OCI-LY7 (cell line): ENCODE results near the gene FAM200B. TPM values are rescaled to one million over a fixed set of nuclear protein-coding genes. Genes with fewer than 3 reads are reported as not detected.

Experiments
- BruUV-seq: library from RNA; stranded (reverse); fragments of 400-500 nt; replicated peaks from 2 replicates; lab custom pipeline; 2021; lab: Mats Ljungman, UMichigan
- CTCF ChIA-PET: fragments of 300-600 bp; sonication (Branson Sonifier 250); formaldehyde crosslinking; loops from one replicate; lab custom pipeline; 2022; ENCODE audit warnings: antibody characterized with exemption; ENCODE audit not compliant: unreplicated experiment; lab: Charles Lee
- POLR2A ChIA-PET: fragments of 300-600 bp; sonication (Branson Sonifier 250); formaldehyde crosslinking; loops from one replicate; lab custom pipeline; 2022; ENCODE audit warnings: antibody characterized with exemption; lab: Charles Lee
- DNase-seq: peaks from one replicate; pipeline ENCODE4 v3.0.0-alpha.2; 2015; ENCODE audit warnings: low spot score
- H2AFZ ChIP-seq: fragments of 200-600 bp; sonication (generic), shearing (Covaris generic); 2 replicates; pipeline ENCODE4 v1.6.1; 2014; ENCODE audit warnings: mild to moderate bottlenecking, antibody characterized with exemption, low read length, moderate library complexity
- H3K27ac ChIP-seq: fragments of 200-600 bp; sonication (generic); 2 replicates; pipeline ENCODE4 v1.5.1; 2014; ENCODE audit warnings: mixed run types, low read depth, mild to moderate bottlenecking, moderate library complexity, low read length, inconsistent platforms; ENCODE audit not compliant: poor library complexity, severe bottlenecking
- H3K36me3 ChIP-seq: fragments of 200-600 bp; sonication (generic); 2 replicates; pipeline ENCODE4 v1.6.1; 2014; ENCODE audit warnings: mild to moderate bottlenecking, antibody characterized with exemption, low read length, moderate library complexity, mixed read lengths; ENCODE audit not compliant: insufficient read depth
- H3K4me1 ChIP-seq: fragments of 200-600 bp; sonication (generic); 2 replicates; pipeline ENCODE4 v1.5.1; 2014; ENCODE audit warnings: mild to moderate bottlenecking, low read length; ENCODE audit not compliant: insufficient read depth, poor library complexity, severe bottlenecking
- H3K4me2 ChIP-seq: fragments of 200-600 bp; sonication (generic); 2 replicates; pipeline ENCODE4 v1.6.1; 2014; ENCODE audit warnings: mild to moderate bottlenecking, low read length
- H3K4me3 ChIP-seq: fragments of 200-600 bp; sonication (generic); 2 replicates; pipeline ENCODE4 v1.5.1; 2014; ENCODE audit warnings: mild to moderate bottlenecking, low read depth, low read length; ENCODE audit not compliant: poor library complexity, severe bottlenecking
- H3K79me2 ChIP-seq: fragments of 200-600 bp; sonication (generic); 2 replicates; pipeline ENCODE4 v1.6.1; 2016; ENCODE audit warnings: low read depth, mild to moderate bottlenecking, low read length, moderate library complexity, mixed read lengths; ENCODE audit not compliant: insufficient read depth
- H3K9me2 ChIP-seq: fragments of 200-600 bp; sonication (generic); 2 replicates; pipeline ENCODE4 v1.6.1; 2016; ENCODE audit warnings: mild to moderate bottlenecking, low read length, mixed read lengths; ENCODE audit not compliant: insufficient read depth
- H3K9me3 ChIP-seq: fragments of 200-600 bp; sonication (generic); 2 replicates; pipeline ENCODE4 v1.6.1; 2014; ENCODE audit warnings: mild to moderate bottlenecking, mixed run types, low read length, mixed read lengths
- H4K20me1 ChIP-seq: fragments of 200-600 bp; sonication (generic); 2 replicates; pipeline ENCODE4 v1.6.1; 2014; ENCODE audit warnings: mild to moderate bottlenecking, antibody characterized with exemption, low read length, moderate library complexity, mixed read lengths; ENCODE audit not compliant: insufficient read depth
- EZH2phosphoT487 ChIP-seq: fragments of 200-600 bp; sonication (generic); IDR thresholded peaks from 2 replicates; pipeline ENCODE4 v1.6.1; 2018; ENCODE audit warnings: low read depth, borderline replicate concordance, mild to moderate bottlenecking, mixed run types, antibody characterized with exemption, low read length, moderate library complexity, mixed read lengths
- intact Hi-C: fragments of 100-400 bp; cut with micrococcal nuclease; formaldehyde crosslinking; loops from one replicate; pipeline ENCODE4 v1.10.0; 2022; ENCODE audit not compliant: unreplicated experiment
- total RNA-seq, 2 experiments: library from RNA; depleted of rRNA in 1 of 2; stranded (reverse); fragments of >200 nt in 1 of 2; shearing (Covaris generic) in 1 of 2; gene quantifications; 2 replicates each; pipeline ENCODE4 v1.2.3, GENCODE V29; 2014 to 2022
- TF ChIP-seq, protein P1 (sequence below): fragments of 200-600 bp; sonication (generic); conservative IDR thresholded peaks from 2 replicates; pipeline ENCODE4 v1.5.1; 2014; ENCODE audit warnings: mild to moderate bottlenecking, antibody characterized with exemption, low read length, moderate library complexity, mixed read lengths

Gene FAM200B
- total RNA-seq, 2 experiments from 2014 or later: 11.5 to 25.0 TPM

GRCh38 chr4:15702941-15703403, 21.3 kb downstream of the FAM200B start, which contains the start of gene BST1:
Gene BST1, plus strand, starts transcription at chr4:15703065. Its CDS starts 80 bp downstream, at chr4:15703145.
- intact Hi-C loops: no loop called here
- peaks cover 6% of the 10 kb centered on the region for H3K4me1 ChIP-seq
- CTCF ChIA-PET: no interaction called here
- no peak within 1 kb of the TSS for H3K4me3 ChIP-seq
- H3K9me3 ChIP-seq: peaks cover 8% of the 10 kb centered on the region; the same call in 1 of the 2 replicates
- no peaks in the 10 kb centered on the region for H3K36me3 ChIP-seq
- POLR2A ChIA-PET: no interaction called here
- no peaks in the 10 kb centered on the region for H3K9me2 ChIP-seq
- no peak within 1 kb of the TSS for H3K27ac ChIP-seq
- DNase-seq: no peak
- TF ChIP-seq, protein P1, sequence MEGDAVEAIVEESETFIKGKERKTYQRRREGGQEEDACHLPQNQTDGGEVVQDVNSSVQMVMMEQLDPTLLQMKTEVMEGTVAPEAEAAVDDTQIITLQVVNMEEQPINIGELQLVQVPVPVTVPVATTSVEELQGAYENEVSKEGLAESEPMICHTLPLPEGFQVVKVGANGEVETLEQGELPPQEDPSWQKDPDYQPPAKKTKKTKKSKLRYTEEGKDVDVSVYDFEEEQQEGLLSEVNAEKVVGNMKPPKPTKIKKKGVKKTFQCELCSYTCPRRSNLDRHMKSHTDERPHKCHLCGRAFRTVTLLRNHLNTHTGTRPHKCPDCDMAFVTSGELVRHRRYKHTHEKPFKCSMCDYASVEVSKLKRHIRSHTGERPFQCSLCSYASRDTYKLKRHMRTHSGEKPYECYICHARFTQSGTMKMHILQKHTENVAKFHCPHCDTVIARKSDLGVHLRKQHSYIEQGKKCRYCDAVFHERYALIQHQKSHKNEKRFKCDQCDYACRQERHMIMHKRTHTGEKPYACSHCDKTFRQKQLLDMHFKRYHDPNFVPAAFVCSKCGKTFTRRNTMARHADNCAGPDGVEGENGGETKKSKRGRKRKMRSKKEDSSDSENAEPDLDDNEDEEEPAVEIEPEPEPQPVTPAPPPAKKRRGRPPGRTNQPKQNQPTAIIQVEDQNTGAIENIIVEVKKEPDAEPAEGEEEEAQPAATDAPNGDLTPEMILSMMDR: no peak
- TF ChIP-seq EZH2phosphoT487: no peak
- no TSS peak for BruUV-seq
- H3K79me2 ChIP-seq: no peaks in the 10 kb centered on the region
- no peak within 1 kb of the TSS for H3K4me2 ChIP-seq
- H2AFZ ChIP-seq: no peak within 1 kb of the TSS
- H4K20me1 ChIP-seq: no peaks in the 10 kb centered on the region

DNA sequence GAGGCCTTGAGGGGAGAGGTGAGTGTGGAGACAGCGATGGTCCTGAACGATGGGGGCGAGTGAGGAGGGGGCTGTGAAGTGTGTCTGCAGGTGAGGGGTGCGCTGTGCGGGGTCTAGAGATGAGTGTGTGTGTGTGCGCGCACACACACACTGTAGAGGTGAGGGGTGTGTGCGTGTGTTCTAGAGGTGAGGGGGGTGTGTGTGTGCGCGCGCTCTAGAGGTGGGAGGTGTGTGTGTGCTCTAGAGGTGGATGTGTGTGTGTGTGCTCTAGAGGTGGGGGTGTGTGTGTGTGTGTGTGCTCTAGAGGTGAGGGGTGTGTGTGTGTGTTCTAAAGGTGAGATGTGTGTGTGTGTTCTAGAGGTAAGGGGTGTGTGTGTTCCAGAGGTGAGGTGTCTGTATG, 21.8 kb downstream of the FAM200B start:
- BruUV-seq: no TSS peak
- intact Hi-C loops: no loop called here
- H3K4me2 ChIP-seq: no peak overlapping the region
- no peak overlapping the region for H3K27ac ChIP-seq
- no peak overlapping the region for H2AFZ ChIP-seq
- H3K36me3 ChIP-seq: no peaks in the 10 kb centered on the region
- H3K79me2 ChIP-seq: no peaks in the 10 kb centered on the region
- ChIA-PET CTCF (no interaction called here), POLR2A (no interaction called here)
- H3K9me2 ChIP-seq: no peaks in the 10 kb centered on the region
- H3K4me3 ChIP-seq: no peak overlapping the region
- H4K20me1 ChIP-seq: no peaks in the 10 kb centered on the region
- DNase-seq: no peak
- peaks cover 8% of the 10 kb centered on the region; the same call in 1 of the 2 replicates for H3K9me3 ChIP-seq
- peaks cover 6% of the 10 kb centered on the region for H3K4me1 ChIP-seq
- no peak for TF ChIP-seq EZH2phosphoT487
- TF ChIP-seq, protein P1: no peak

DNA sequence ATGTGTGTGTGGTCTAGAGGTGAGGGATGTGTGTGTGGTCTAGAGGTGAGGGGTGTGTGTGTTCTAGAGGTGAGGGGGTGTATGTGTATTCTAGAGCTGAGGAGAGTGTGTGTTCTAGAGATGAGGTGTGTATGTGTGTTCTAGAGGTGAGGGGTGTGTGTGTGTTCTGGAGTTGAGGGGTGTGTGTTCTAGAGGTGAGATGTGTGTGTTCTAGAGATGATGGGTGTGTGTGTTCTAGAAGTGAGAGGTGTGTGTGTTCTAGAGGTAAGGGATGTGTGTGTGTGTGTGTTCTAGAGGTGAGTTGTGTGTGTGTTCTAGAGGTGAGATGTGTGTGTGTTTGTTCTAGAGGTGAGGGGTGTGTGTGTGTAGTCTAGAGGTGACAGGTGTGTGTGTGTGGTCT, 22.5 kb downstream of the FAM200B start:
- Histone ChIP-seq H3K9me3 (peaks cover 4% of the 10 kb centered on the region; the same call in 1 of the 2 replicates), H3K27ac (no peak overlapping the region), H3K79me2 (no peaks in the 10 kb centered on the region), H3K36me3 (no peaks in the 10 kb centered on the region), H3K4me2 (no peak overlapping the region), H3K9me2 (no peaks in the 10 kb centered on the region), H3K4me3 (no peak overlapping the region), H2AFZ (no peak overlapping the region), H4K20me1 (no peaks in the 10 kb centered on the region), H3K4me1 (peaks cover 6% of the 10 kb centered on the region)
- intact Hi-C loops: no loop called here
- no TSS peak for BruUV-seq
- TF ChIP-seq, protein P1: no peak
- TF ChIP-seq EZH2phosphoT487: no peak
- CTCF ChIA-PET: no interaction called here
- POLR2A ChIA-PET: no interaction called here
- no peak for DNase-seq
